Stimulated activated CD4-positive, alpha-beta T cell treated with anti-CD3 and anti-CD28 coated beads, Interleukin-1b, Interleukin-23, amount 100 ng/mL, for 48 hours (primary cell): ENCODE measurements around the gene UROC1.

Source experiments
- DNase-seq: peaks from one replicate; pipeline ENCODE4 v3.0.0-alpha.2; 2020

UROC1 gene

GRCh38 chr3:126438746-126439145, 78.8 kb downstream of the UROC1 start:
- no peak for DNase-seq

GRCh38 chr3:126438186-126438585, 79.4 kb downstream of the UROC1 start:
- DNase-seq: no peak

DNA sequence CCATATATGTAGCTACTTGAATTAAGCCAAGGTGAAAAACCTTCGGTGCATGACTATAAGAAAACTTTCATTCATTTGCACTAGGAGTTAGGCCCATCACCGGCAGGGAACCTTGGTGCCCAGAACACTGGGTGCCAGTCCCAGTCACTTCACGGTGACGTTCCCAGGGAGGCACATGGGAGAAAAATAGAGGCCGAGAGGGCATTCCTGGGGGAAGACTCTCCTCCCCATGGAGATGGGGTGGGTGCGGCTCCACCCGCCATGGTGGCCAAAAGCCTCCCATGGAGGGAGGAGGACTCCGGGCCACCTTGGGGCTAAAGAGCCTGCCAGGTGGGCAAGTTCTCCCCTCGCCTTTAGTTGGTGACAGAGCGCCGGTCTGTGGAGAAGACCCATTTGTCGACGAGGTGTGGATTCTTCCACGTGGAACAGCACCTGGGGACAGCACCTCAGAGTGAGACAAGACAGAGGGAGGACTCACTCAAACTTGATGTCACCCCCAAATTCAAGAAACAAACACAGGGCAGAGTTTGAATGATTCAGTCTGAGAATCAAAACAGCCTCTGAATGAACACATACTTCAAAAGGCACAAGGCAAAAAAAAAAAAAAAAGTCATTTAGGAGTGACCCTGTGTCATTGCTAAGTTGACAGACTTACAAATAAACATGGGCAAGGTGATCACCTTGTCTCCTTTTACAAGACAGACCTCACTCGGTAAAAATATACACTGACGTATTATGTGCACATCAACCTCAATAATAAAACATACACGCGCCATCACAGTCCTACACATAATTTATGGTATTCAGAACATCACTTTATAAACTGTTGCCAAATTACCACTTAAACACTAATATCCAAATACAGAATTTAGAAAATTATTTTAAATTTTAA, 80.5 kb downstream of the UROC1 start:
- DNase-seq: no peak

DNA sequence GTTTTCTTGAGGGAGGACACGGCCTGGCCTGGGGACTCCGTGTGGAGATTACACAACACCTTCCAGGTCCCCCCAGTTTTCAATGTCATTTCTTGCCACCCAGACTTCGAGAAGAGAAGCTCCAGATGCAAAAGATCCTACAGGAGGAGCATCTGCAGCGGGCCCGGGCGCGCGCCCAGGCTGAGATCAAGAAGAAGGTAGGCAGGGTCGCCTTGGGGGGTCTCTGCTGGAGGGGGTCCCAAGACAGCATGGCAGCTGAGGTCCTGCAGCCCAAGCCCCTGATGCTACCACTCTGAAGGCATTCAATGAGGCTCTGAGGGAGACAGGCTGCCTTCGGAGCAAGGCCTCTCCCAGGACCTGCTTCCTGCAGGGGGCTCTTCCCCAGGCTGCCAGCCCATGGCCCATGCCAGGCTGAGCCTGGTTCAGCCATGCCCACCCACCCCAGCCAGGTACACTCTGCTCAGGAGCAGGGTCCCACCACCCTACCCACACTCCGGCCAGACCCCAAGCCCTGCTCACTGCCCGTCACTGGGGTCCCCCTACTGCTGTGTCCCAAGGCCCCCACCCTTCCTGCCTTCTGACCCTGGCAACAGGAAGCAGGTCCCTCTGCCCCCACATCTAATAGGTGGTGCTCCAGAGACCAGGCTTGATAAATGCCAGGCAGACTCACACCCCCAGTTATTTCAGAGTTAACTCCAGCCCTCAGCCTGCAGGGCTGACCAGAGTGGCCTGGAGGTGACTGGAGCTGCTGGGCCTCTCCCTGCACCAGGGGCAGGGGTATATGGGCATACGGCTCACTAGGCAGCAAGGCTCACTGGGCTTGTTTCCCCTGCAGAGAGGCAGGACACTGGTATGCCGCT, 81.9 kb downstream of the UROC1 start:
- DNase-seq: no peak

- DNase-seq: no peak
These were observed 82.6 kb downstream of the UROC1 start for GRCh38 chr3:126434931-126435411.

GRCh38 chr3:126434264-126434590, 83.3 kb downstream of the UROC1 start:
- no peak for DNase-seq

DNA sequence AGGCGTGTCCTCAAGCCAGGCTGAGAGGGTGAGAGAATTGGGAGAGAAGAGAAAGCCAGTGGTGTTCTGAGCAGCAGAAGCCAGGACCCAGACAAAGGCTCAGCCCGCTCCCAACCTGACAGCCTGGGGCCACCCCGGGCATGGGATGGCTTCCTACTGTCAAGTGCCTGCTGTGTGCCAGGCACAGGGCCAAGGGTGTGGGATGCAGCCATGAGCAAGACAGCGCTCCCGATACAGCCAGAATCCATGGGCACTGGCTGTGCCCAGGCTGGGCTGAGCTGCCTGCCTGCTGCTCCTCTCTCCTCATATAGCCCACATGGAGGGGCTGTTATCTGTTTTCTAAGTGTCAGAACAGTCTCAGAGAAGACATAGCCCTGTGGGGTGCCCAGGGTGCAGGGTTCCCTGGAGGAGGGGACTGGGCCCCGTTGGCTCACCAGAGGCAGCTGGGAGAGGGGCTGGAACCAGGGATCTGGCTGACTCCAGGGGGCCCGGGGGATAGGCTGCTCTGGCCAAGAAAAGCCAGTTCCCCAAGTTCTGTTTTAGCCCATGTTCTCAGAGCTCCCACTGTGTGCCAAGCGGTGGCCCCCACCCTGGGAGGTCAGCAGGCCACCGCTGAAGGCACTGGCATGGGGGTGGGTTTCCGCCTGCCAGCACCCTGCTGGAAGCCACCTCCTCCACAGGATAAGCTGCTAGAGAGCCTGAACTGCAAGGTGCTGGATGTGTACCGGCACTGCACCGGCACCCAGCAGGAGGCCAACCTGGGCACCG, 83.9 kb downstream of the UROC1 start:
- DNase-seq: no peak

GRCh38 chr3:126433105-126433430, 84.5 kb downstream of the UROC1 start:
- DNase-seq: no peak

DNA sequence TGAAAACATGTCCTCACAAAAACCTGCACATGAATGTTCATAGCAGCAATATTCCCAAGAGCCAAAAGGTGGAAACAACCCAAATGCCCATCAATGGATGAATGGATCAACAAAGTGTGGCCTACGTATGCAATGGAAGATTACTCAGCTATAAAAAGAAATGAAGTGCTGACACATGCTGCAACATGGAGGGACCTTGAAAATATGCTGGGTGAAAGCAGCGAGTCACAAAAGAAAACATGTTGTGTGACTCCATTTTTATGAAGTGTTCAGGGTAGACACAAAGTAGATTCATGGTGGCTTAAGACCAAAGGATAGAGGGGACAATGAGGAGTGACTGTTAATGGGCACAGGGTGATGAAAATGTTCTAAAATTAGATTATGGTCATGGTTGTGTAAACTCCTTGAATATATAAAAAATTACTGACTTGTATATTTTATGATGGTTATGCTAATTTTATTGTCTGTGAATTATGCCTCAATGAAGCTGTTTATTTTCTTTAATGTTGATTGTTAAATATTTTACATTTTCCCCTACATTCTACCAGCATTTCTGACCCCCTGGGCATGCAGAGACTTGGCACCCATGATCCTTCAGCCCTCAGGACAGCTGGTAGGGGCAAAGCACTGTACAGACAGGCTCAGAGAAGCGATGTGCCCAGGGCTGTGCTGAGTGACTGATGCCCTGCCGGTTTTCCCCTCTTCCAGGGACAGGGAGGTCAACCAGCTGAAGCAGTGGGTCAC, 85.0 kb downstream of the UROC1 start:
- no peak for DNase-seq
